ENCODE measurements around the gene RWDD1.
"Not testable (repeated sequence)": the region's sequence is repeated elsewhere in the genome, so short reads cannot be mapped to it uniquely, and the experiment has no call there.

The RWDD1 gene

GRCh38 chr6:116561377-116562018, 9.8 kb upstream of the RWDD1 start:
- DNase-seq: peak; percentile 82

GRCh38 chr6:116562019-116562403, 9.3 kb upstream of the RWDD1 start:
- DNase-seq: no peak

DNA sequence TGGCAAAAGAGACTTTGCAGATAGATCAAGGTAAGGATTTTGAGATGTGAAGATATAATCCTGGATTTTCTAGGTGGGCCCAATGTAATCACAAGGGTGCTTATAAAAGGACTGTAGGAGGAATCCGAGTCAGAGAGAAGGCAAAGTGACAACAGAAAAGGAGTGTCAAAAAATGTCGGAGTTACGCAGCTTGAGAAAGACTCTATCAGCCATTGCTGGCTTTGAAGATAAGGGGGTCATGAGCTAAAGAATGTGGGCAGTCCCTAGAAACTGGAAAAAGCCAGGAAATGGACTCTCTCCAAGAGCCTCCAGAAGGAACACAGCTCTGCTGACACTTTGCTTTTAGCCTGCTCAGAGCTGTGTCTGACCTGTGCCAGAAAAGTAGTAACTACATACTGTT, 8.7 kb upstream of the RWDD1 start:
- no peak for DNase-seq

GRCh38 chr6:116563830-116564229, 7.5 kb upstream of the RWDD1 start:
- no peak for DNase-seq

DNA sequence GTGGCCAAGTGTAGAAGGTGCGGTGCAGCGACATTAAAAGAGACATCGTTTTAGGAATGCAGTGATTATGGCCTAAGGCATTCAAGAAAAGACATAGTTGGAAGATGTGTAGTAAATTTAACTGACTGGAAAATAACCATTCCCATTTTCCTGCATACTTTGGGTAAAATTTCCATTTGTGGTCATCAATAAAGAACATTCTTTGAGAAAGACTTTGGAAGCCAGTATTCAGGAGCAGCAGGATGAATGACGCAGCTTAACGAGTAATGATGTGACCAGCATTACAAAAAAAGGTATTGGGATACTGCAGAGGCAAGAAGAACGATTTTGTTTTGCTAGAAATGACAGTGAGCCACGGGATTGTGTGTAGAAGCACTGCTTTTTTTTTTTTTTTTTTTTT, 7.0 kb upstream of the RWDD1 start:
- DNase-seq: no peak

DNA sequence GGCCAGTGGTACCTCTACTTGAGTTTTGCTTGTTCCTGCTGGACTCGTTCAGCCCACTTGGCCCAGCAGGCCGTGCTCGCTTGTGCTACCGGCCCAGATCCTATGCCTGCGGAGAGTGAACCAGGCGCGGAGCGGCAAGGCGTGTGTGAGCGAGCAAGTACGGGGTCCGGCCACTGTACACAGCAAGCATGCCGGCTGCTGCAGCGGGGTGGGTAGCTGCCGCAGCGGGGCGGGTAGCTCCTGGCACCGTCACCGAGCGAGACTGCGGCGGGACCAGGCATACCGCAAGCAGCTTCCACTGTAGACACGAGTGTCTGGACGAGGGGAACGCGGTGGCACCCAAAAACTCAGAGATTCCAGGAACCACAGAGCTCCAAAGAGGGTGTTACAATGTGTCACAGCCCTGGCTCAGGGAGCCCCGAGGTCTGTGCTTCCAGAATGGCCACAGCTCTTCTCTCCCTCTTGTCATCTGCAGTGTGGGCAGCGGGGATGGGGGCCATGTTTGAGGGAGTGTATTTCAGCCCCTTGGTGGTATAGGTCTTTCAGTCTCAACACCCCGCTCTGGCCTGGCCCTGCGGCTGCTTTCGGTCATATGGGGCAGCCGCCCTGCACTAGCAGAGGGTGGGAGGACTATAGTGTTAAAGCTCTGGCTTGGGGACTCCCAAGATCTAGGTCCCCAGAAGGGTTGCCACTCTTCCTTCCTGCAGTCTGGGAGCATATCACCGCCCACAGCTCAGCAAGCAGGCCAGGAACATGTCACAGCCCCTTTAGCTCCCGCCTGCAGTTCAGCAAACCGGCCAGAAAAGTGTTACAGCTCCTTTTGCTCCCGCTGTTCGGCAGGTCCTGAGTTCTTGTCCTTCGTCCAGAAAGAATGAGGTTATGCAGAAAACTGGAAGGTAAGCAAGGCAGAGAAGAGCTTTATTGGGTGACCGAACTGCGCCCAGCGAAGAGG, 6.1 kb upstream of the RWDD1 start:
- peak; percentile 53 for DNase-seq

DNA sequence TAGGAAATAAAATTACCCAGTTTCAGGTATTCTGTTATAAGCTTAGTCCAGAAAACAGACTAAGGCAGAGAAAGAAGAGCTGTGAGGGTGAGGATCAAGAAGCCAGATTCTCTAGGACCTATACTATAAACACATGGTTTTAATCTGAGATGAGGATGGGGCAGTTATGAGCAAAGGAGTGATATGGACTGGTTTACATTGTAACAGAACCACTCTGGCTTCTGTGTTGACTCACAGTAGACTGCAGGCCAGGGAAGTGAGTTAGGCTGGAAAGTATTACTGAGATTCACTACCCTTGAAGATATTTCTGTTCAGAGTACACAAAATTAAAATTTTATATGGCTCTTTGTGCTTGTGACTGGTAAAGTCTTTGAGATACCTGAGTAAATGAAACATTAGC, 3.2 kb upstream of the RWDD1 start:
- no peak for DNase-seq

DNA sequence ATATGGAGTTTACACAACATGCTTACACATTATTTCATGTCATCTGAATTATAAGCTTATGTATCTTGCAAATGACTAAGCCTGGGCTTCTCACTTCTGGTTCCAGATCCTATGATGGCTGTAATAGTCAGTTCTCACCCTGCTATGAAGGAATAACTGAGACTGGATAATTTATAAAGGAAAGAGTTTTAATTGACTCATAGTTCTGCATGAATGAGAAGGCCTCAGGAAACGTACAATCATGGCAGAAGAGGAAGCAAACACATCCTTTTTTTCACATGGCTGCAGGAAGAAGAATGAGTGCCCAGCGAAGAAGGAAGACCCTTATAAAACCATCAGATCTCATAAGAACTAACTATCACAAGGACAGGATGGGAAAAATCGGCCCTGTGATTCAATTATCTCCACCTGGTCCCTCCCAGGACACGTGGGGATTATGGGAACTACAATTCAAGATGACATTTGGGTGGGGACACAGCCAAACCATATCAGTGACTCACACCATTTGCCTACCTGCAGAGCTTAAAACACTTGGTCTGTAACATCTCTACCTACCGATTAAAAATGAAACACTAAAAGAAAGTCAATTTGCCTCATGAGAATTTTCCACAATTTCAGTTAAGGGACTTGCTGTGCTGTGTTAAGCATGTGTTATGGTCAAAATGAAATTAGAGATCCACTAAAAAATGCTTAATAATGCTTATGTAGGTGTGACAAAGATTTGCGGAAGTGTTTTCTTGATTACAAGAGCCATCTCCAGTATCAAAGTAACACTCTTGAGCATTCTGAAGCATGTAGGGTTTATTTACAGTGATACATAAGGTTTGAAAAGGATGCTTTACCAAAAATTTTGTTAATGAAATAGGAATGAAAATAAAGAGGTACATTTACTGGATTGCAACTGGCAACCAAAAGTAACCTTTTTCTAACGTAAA, 2.2 kb upstream of the RWDD1 start:
- no peak for DNase-seq

- DNase-seq: no peak
Observed at GRCh38 chr6:116571683-116572000, 338 bp downstream of the RWDD1 start.

- DNase-seq: peak; percentile 29
Observed at GRCh38 chr6:116572162-116572561, 858 bp downstream of the RWDD1 start.

GRCh38 chr6:116575227-116575626, 3.9 kb downstream of the RWDD1 start:
- DNase-seq: no peak

DNA sequence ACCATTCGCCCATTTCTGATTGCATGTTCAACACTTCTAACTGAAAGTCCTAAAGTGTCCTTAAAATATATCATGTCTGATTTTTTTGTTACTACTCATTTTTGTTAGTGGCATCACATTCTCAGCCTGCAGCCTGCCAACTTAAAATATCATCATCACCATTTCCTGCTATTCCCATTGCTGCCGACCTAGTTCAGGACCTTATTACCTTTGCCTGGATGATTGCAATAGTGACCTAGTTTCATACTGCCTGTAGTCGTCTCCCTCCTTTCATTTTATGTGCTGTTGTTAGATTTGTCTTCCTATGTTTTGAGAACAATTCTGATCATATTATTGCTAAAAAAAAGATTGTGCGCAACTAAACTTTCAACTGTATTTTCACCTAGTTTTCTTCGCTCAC, 6.2 kb downstream of the RWDD1 start:
- no peak for DNase-seq

DNA sequence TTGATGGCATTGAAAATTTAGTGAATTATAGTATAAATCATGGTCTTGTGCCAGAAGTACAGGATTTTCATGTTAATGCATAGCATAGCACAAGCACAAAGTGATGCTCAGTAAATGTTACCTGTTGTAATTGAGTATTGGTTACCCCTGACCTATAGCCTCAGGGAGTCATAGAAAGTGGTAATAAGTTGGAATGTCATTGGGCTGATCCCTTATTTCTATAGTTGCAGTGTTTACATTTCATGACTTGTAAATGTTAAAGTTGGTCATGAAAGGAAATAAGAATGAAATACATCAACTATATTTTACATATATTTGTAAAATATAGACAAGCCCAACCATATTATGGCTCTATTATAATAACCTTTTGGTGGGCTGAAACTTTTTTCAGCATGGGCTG, 7.0 kb downstream of the RWDD1 start:
- DNase-seq: no peak

DNA sequence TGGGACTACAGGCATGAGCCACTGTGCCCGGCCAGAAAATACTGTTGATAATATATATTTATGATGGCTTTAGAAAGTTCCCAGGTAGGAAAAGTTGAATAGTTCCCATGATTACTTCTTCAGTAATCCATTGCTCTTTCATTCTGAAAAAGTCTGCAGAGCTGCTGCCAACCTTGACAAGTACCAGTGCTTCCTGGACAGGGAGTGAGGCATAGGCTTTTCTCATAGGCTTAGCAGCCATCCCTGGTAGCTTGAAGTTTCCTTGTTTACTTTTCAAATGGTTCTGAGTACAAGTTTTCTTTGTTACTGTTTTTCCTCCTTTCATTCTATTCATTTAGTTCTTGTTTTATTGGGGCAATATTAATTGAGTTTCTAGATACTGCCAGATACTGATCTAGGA, 7.8 kb downstream of the RWDD1 start:
- DNase-seq: no peak

DNA sequence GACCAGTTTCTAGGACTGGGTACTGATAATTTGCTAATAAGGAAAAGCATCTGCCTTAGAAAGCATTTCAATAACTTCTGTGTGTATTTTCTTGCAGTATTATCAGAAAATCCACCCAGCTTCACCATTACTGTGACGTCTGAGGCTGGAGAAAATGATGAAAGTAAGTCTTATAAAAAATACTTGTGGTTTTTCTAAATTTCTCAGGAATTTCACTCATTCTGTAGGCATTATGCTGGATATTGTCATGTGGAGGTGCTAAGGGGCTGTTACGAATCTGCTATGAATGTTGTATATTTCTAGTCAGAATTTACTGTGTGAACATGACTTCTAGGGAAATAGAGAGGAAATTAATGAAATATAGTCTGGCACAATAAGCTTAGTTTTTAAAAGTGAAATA, 8.9 kb downstream of the RWDD1 start:
- DNase-seq: no peak

DNA sequence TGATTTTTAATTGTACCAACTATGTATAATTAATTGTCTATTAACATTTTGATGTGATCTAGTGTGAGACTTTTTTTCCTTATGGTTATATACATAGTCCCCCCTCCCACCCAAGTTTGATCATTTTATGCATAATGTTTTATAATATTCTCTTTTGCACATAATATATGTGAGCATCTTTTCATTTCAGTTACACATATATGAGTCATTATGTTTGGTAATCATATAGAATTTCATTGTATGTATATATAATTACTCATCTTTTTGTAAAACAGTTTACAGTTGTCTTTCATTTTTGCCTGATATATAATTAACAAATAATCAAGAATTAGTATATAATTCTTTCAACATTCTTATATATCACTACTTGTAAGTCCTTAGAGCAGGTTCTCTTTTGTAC, 15.0 kb downstream of the RWDD1 start:
- no peak for DNase-seq

DNA sequence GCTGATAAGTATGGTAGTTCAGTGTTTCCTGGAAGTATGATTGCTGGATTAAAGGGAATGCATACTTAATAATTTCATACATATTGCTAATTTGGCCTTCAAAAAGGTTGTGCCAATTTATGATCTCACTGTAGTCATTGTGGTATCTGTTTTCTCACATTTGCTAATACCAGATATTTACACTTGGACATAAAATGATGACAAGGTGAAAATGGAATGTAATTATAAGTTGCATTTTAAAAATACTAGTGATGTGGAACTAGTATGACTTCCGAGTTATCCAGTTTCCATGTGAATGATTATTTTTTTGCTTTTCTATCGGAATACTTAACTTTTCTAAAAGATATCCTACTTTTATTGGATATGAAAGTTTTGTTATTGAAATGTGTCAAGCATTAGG, 15.4 kb downstream of the RWDD1 start:
- DNase-seq: no peak

DNA sequence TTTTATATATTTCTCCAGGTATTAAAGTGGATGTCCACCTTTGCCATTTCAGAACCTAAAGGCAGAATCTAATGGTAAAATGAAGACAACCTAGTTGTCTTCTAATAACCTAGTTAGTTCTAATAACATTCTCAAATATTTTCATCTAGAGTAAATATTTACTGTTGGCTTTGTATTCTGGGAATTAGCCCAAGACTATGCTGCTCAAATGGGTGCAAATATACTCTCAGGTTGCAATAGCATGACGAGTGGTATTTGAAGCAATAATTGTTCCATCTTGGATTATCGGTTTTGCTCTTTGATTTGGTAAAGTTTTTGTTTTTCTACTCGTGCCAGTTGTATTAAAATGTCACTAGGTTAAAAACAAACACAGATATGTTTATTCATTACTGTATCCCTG, 23.9 kb downstream of the RWDD1 start:
- no peak for DNase-seq

DNA sequence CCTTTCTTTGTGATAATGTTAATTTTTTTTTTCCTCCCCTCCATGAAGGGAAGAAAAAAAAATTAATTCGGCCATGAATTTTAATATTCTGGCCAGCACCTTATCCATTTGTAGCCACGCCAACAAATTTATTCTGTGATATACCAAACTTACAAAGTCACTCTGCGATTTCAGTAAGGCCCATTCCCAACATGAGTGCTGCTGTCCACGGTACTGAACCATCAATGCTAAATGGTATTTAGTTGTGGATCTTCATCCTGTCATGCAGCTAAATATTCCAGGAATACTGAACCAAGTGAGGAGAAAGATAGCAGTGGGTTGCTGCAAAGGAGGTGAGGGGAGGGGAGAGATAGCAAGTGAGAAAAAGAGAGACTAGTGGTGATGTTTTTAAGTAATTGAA, 25.5 kb downstream of the RWDD1 start:
- no peak for DNase-seq

- DNase-seq: not testable (repeated sequence)
Observed at GRCh38 chr6:116603916-116604315, 32.6 kb downstream of the RWDD1 start.

DNA sequence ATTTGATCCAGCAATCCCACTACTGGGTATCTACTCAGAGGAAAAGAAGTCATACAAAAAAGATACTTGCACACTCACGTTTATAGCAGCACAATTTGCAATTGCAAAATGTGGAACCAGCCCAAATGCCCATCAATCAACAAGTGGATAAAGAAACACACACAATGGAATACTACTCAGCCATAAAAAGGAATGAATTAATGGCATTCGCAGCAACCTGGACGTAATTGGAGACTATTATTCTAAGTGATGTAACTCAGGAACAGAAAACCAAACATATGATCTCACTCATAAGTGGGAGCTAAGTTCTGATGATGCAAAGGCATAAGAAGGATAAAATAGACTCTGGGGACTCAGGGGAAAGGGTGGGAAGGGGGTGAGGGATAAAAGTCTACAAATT, 33.6 kb downstream of the RWDD1 start:
- DNase-seq: not testable (repeated sequence)

DNA sequence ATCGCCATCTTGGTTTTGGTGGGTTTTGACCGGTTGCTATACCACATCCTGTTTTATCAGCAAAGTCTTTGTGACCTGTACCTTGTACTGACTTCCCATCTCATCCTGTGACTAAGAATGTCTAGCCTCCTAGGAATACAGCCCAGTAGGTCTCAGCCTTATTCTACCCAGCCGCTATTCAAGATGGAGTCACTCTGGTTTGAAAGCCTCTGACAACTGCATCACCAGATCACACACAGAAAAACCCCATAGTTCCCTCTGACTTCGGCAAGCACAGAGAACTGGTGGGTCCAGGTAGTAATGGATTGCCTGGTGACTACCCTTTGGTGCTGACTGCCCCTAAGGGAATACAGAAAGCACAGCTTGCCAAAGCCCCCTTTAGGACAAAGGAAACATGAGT, 34.6 kb downstream of the RWDD1 start:
- no peak for DNase-seq

GRCh38 chr6:116611056-116611455, 39.8 kb downstream of the RWDD1 start:
- no peak for DNase-seq
